Adrenal gland (tissue), 12 donors: ENCODE results near the gene SVOP. TPM values are rescaled to one million over a fixed set of nuclear protein-coding genes. Genes with fewer than 3 reads are reported as not detected.

ENCODE experiments used
- DNase-seq, 7 donors: peaks; one replicate each; pipeline ENCODE4 v3.0.0-alpha.2; 2019 to 2020
- H3K27ac ChIP-seq, 5 donors: fragments of 200-600 bp; sonication (generic) in 4 of 5; 1 replicate in 3 of 5; 2 replicates in 2 of 5; pipeline versions ENCODE4 v1.5.1 to v1.8.0; 2016 to 2020; ENCODE audit warnings: mild to moderate bottlenecking in 1 of 5
- H3K27me3 ChIP-seq: fragments of 200-600 bp; 2 replicates; pipeline ENCODE4 v1.8.0; 2021
- H3K36me3 ChIP-seq, 2 donors: fragments of 200-600 bp; replicated peaks in 1 of 2; 1 replicate in 1 of 2; 2 replicates in 1 of 2; pipeline versions ENCODE4 v1.5.1 to v1.8.0; 2018 to 2022
- H3K4me1 ChIP-seq, 2 donors: fragments of 200-600 bp; replicated peaks in 1 of 2; 1 replicate in 1 of 2; 2 replicates in 1 of 2; pipeline versions ENCODE4 v1.5.1 to v1.8.0; 2018 to 2021
- H3K4me3 ChIP-seq, 4 donors: fragments of 200-600 bp; sonication (generic) in 3 of 4; one replicate each; pipeline ENCODE4 v1.5.1; 2016 to 2018
- H3K9me3 ChIP-seq, 3 donors: fragments of 200-600 bp; sonication (generic) in 1 of 3; replicated peaks in 1 of 3; 1 replicate in 2 of 3; 2 replicates in 1 of 3; pipeline versions ENCODE4 v1.5.1 to v1.8.0; 2016 to 2021
- POLR2A ChIP-seq, 2 donors: fragments of 450-650 bp; IDR thresholded peaks; one replicate each; pipeline ENCODE4 v1.6.1; 2017; ENCODE audit warnings: antibody characterized with exemption in 2 of 2, mild to moderate bottlenecking in 2 of 2, moderate library complexity in 1 of 2
- WGBS, 4 donors: extraction: QIAGEN DNeasy Blood & Tissue Kit in 2 of 4; methylation state at CpG; one replicate each; pipeline versions ENCODE4 v1.1.5 to v1.1.7; 2013 to 2017; 5-methylcytosine and 5-hydroxymethylcytosine counted together
- intact Hi-C, 2 donors: fragments of 100-400 bp; cut with DNase I; formaldehyde crosslinking; loops; one replicate each; pipeline versions ENCODE4 v1.14.1 to v1.15.0; 2022 to 2023
- polyA plus RNA-seq, 3 donors: library from polyadenylated mRNA; stranded (reverse); fragments of 200-250 nt in 2 of 3; fragments of 350-450 nt in 1 of 3; fragmentation: Illumina TruSeq in 1 of 3; extraction: RNeasy Lipid Tissue Mini Kit (QIAGEN cat#74804) in 1 of 3; gene quantifications; one replicate each; pipeline ENCODE4 v1.2.3, GENCODE V29; 2013 to 2014
- total RNA-seq, 9 donors: library from RNA; depleted of rRNA in 4 of 9; stranded (reverse); fragments of >200 nt in 4 of 9; fragments of 120-200 nt in 1 of 9; fragmentation: NEBNext Ultra II Directional in 1 of 9; extraction: Animal tissue kit (Norgen Biotek cat#: 25700) in 1 of 9; gene quantifications; one replicate each; pipeline versions ENCODE4 v1.1.0 to v1.2.4, GENCODE V29; 2013 to 2023
- TF ChIP-seq, protein P1 (sequence below), 6 experiments: fragments of 450-650 bp in 4 of 6; fragments of 200-600 bp in 2 of 6; sonication (generic) in 1 of 6; IDR thresholded peaks; 1 replicate in 5 of 6; 2 replicates in 1 of 6; pipeline versions ENCODE4 v1.5.1 to v1.8.0; 2016 to 2021; ENCODE audit warnings: antibody characterized with exemption in 6 of 6, mild to moderate bottlenecking in 2 of 6, moderate library complexity in 1 of 6
- donor health status: healthy with polysubstance abuse.
- donor health status: Bipolar disorder and iron deficiency.
- donor health status: DM: yes; HTN: yes; CAD: no.
- donor health status: DM: no; HTN: no; CAD: no.
- donor health status: DM: no; HTN: no; CAD: no.
- donor health status: DM: yes; HTN: yes; CAD: no.

The SVOP gene
- total and polyA plus RNA-seq, 12 donors, result 0.08 to 2.6 (median 0.98) TPM; not detected in 4

DNA sequence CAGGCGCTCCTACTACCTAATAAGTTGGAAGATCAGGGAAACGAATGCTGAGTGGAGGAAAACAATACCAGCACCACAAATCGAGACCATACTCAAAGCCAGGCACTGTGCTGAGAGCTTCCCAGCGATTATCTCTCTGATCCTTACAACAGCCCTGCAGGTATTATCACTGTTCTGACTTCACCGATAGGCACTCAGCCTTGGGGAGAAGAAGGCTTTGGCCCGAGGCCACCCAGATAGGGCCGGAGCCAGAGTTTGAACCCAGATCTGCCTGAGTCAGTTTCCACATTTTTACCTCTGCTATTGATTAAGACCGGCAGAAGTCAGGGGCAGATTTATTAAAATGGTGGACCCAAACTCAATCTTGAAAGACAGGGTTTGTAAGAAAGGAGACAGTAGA lies 4.9 kb downstream of the SVOP start:
- intact Hi-C loops, result no loop called here
- no peak for DNase-seq
- no peaks in the 10 kb centered on the region for H3K4me1 ChIP-seq
- H3K27me3 ChIP-seq, result no peaks in the 10 kb centered on the region
- no peaks in the 10 kb centered on the region for H3K9me3 ChIP-seq
- no peak overlapping the region for H3K4me3 ChIP-seq
- TF ChIP-seq POLR2A (IDR thresholded peaks at IDR 0.05), result no peak
- TF ChIP-seq, protein P1, sequence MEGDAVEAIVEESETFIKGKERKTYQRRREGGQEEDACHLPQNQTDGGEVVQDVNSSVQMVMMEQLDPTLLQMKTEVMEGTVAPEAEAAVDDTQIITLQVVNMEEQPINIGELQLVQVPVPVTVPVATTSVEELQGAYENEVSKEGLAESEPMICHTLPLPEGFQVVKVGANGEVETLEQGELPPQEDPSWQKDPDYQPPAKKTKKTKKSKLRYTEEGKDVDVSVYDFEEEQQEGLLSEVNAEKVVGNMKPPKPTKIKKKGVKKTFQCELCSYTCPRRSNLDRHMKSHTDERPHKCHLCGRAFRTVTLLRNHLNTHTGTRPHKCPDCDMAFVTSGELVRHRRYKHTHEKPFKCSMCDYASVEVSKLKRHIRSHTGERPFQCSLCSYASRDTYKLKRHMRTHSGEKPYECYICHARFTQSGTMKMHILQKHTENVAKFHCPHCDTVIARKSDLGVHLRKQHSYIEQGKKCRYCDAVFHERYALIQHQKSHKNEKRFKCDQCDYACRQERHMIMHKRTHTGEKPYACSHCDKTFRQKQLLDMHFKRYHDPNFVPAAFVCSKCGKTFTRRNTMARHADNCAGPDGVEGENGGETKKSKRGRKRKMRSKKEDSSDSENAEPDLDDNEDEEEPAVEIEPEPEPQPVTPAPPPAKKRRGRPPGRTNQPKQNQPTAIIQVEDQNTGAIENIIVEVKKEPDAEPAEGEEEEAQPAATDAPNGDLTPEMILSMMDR (IDR thresholded peaks at IDR 0.05), result no peak
- 51 to 64% (median 63%) methylated on average over 8 of the region's 8 CpGs for WGBS, 4 donors
- no peaks in the 10 kb centered on the region for H3K36me3 ChIP-seq
- H3K27ac ChIP-seq, result no peak overlapping the region

DNA sequence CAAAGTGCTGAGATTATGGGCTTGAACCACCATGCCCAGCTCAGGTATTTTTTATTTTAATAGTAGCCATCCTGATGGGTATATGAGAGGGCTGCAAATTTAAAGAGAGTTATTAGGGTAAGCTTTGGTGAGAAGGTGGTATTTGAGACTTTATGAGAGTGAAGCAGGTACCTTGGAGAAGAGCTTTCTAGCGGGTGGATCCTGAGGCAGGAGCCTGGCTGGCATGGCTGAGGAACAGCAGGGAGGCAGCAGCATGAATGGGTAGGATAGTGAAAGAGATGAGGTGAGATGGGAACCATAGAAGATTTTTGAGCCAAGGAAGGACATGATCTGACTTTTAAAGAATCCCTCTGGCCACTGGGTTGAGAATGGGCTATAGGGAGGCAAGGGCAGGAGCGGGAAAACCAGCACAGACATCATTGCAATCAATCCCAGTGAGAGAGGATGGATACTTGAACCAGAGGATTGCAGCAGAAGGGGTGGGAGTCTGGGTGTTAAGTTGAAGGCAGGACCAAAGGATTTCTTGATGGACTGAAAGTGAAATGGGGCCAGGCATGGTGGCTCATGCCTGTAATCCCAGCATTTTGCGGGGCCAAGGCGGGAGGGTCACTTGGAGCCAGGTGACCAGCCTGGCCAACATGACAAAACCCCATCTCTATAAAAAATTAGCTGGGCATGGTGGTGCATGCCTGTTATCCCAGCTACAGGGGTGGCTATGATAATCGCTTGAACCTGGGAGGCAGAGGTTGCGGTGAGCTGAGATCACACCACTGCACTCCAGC lies 5.7 kb downstream of the SVOP start:
- WGBS, 4 donors, result 79 to 88% (median 82%) methylated on average over 6 of the region's 6 CpGs
- TF ChIP-seq, protein P1 (IDR thresholded peaks at IDR 0.05), result no peak
- TF ChIP-seq POLR2A (IDR thresholded peaks at IDR 0.05), result no peak

DNA sequence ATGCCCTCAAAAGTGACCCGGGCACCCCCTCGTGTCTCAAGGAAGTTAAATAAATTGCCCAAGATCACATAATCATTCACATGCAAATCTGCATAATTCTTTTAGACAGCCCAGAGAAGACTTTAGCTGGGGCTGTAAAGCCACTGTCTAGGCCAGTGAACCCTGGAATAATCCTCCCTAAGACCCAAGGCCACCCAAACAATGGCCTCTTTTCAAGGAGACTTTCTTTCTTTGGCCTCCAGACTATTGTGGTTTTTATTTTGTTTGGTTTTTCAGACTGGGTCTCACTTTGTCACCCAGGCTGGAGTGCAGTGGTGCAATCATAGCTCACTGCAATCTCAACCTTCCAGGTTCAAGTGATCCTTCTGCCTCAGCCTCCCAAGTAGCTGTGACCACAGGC lies 10.6 kb downstream of the SVOP start:
- WGBS, 4 donors, result 47 to 63% (median 59%) methylated on average over 2 of the region's 2 CpGs
- intact Hi-C loops, result no loop called here
- Histone ChIP-seq H3K27me3 (no peaks in the 10 kb centered on the region), H3K4me3 (no peak overlapping the region), H3K36me3 (no peaks in the 10 kb centered on the region), H3K27ac (no peak overlapping the region), H3K4me1 (no peaks in the 10 kb centered on the region), H3K9me3 (no peaks in the 10 kb centered on the region)
- TF ChIP-seq, protein P1 (IDR thresholded peaks at IDR 0.05), result no peak
- no peak for TF ChIP-seq POLR2A (IDR thresholded peaks at IDR 0.05)
- DNase-seq, result no peak

More for the DNA sequence above, 5.7 kb downstream of the SVOP start:
- H3K4me1 ChIP-seq, result no peaks in the 10 kb centered on the region
- H3K27ac ChIP-seq, result no peak overlapping the region
- intact Hi-C loops, result no loop called here
- DNase-seq, result no peak
- no peaks in the 10 kb centered on the region for H3K36me3 ChIP-seq
- no peaks in the 10 kb centered on the region for H3K27me3 ChIP-seq
- no peak overlapping the region for H3K4me3 ChIP-seq
- H3K9me3 ChIP-seq, result no peaks in the 10 kb centered on the region

DNA sequence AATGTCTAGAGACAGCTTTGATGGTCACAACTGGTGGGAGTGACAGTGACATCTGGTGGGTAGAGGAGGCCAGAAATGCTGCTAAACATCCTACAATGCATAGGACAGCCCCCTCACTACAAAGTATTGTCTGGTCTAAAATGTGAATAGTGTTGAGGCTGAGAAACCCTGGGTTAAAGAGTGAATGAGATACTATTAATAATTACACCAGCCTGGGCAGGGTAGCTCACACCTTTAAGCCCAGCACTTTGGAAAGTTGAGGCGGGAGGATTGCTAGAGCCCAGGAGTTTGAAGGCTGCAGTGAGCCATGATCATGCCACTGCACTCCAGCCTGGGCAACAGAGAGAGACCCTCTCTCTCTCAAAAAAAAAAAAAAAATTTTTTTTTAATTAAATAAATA lies 11.1 kb downstream of the SVOP start:
- Histone ChIP-seq H3K4me3 (no peak overlapping the region), H3K27me3 (no peaks in the 10 kb centered on the region), H3K27ac (no peak overlapping the region), H3K36me3 (no peaks in the 10 kb centered on the region), H3K4me1 (no peaks in the 10 kb centered on the region), H3K9me3 (no peaks in the 10 kb centered on the region)
- no peak for DNase-seq
- 84 to 94% (median 87%) methylated on average over 1 of the region's 1 CpG for WGBS, 4 donors
- intact Hi-C loops, result no loop called here
- TF ChIP-seq, protein P1 (IDR thresholded peaks at IDR 0.05), result no peak
- no peak for TF ChIP-seq POLR2A (IDR thresholded peaks at IDR 0.05)
